T follicular helper cell (primary cell): ENCODE measurements around the gene STAT4.

ENCODE experiments used
- DNase-seq: peaks from one replicate; pipeline ENCODE4 v3.0.0-alpha.2; 2020; ENCODE audit warnings: low read depth

Gene STAT4

GRCh38 chr2:191145769-191146471 is 4.9 kb downstream of the STAT4 start:
- DNase-seq, result no peak

GRCh38 chr2:191144217-191144616 is 6.6 kb downstream of the STAT4 start:
- DNase-seq, result no peak

GRCh38 chr2:191143791-191144190 is 7.0 kb downstream of the STAT4 start:
- no peak for DNase-seq

- no peak for DNase-seq
These were observed 21.9 kb downstream of the STAT4 start for GRCh38 chr2:191128911-191129304.

GRCh38 chr2:191128172-191128910 is 22.5 kb downstream of the STAT4 start:
- no peak for DNase-seq

- DNase-seq, result no peak
These were observed 23.6 kb downstream of the STAT4 start for GRCh38 chr2:191127235-191127634.

GRCh38 chr2:191126386-191127085 is 24.3 kb downstream of the STAT4 start:
- DNase-seq, result no peak

- no peak for DNase-seq
These were observed 25.1 kb downstream of the STAT4 start for GRCh38 chr2:191125646-191126045.

- no peak for DNase-seq
These were observed 28.0 kb downstream of the STAT4 start for GRCh38 chr2:191122638-191123294.

GRCh38 chr2:191117341-191117740 is 33.5 kb downstream of the STAT4 start:
- DNase-seq, result no peak

GRCh38 chr2:191115804-191116203 is 35.0 kb downstream of the STAT4 start:
- no peak for DNase-seq

GRCh38 chr2:191115391-191115790 is 35.4 kb downstream of the STAT4 start:
- DNase-seq, result no peak

- DNase-seq, result no peak
These were observed 36.3 kb downstream of the STAT4 start for GRCh38 chr2:191114403-191114886.

- no peak for DNase-seq
These were observed 37.0 kb downstream of the STAT4 start for GRCh38 chr2:191113761-191114160.

- no peak for DNase-seq
These were observed 38.3 kb downstream of the STAT4 start for GRCh38 chr2:191112448-191112901.

- DNase-seq, result no peak
These were observed 40.9 kb downstream of the STAT4 start for GRCh38 chr2:191109888-191110287.

GRCh38 chr2:191108331-191108730 is 42.5 kb downstream of the STAT4 start:
- no peak for DNase-seq

- DNase-seq, result no peak
These were observed 45.7 kb downstream of the STAT4 start for GRCh38 chr2:191105082-191105481.

GRCh38 chr2:191103774-191104173 is 47.0 kb downstream of the STAT4 start:
- no peak for DNase-seq

- no peak for DNase-seq
These were observed 50.6 kb downstream of the STAT4 start for GRCh38 chr2:191100216-191100615.

GRCh38 chr2:191087311-191087710 is 63.5 kb downstream of the STAT4 start:
- no peak for DNase-seq

GRCh38 chr2:191086706-191087105 is 64.1 kb downstream of the STAT4 start:
- DNase-seq, result no peak
